HepG2 (cell line): Measurements from ENCODE around the gene ZFAND3. TPM values are rescaled to one million over a fixed set of nuclear protein-coding genes. Genes with fewer than 3 reads are reported as not detected.

Source experiments
- ATM ChIP-seq: fragments of 450-650 bp; IDR thresholded peaks from 2 replicates; pipeline ENCODE4 v1.7.1; 2017; ENCODE audit warnings: mild to moderate bottlenecking, borderline replicate concordance
- FOXA1 ChIP-seq, 2 experiments: fragments of 450-650 bp in 1 of 2; sonication (generic) in 1 of 2; formaldehyde crosslinking in 1 of 2; IDR thresholded peaks; 2 replicates each; pipeline versions ENCODE4 v1.4.0 to v1.6.1; 2016 to 2020; ENCODE audit warnings: missing genetic modification reagents in 1 of 2
- GTF2F1 ChIP-seq: fragments of 150-350 bp; IDR thresholded peaks from 2 replicates; pipeline ENCODE4 v1.6.1; 2014; ENCODE audit warnings: low read length
- JARID2 ChIP-seq: sonication (generic); formaldehyde crosslinking; IDR thresholded peaks from 2 replicates; pipeline ENCODE4 v1.8.1; 2023; ENCODE audit warnings: missing genetic modification reagents, inconsistent platforms; ENCODE audit not compliant: insufficient replicate concordance
- KLF13 ChIP-seq: sonication (generic); formaldehyde crosslinking; IDR thresholded peaks from 2 replicates; pipeline ENCODE4 v1.4.0; 2020; ENCODE audit warnings: mild to moderate bottlenecking, missing genetic modification reagents
- KLF6 ChIP-seq: IDR thresholded peaks from 2 replicates; pipeline ENCODE4 v1.8.0; 2016; ENCODE audit warnings: missing biosample characterization, missing genetic modification reagents
- MED1 ChIP-seq: sonication (generic); formaldehyde crosslinking; IDR thresholded peaks from 2 replicates; pipeline ENCODE4 v1.4.0; 2020; ENCODE audit warnings: missing genetic modification reagents
- MIER3 ChIP-seq: IDR thresholded peaks from 2 replicates; pipeline ENCODE4 v1.6.1; 2016; ENCODE audit warnings: missing compliant biosample characterization, borderline replicate concordance
- NCOA2 ChIP-seq: sonication (generic); formaldehyde crosslinking; IDR thresholded peaks from 2 replicates; pipeline ENCODE4 v1.8.0; 2022; ENCODE audit warnings: inconsistent platforms
- NRL ChIP-seq: sonication (generic); formaldehyde crosslinking; IDR thresholded peaks from 2 replicates; pipeline ENCODE4 v1.5.0; 2020; ENCODE audit warnings: missing genetic modification reagents, mild to moderate bottlenecking, moderate library complexity, borderline replicate concordance
- RCOR2 ChIP-seq: IDR thresholded peaks from 2 replicates; pipeline ENCODE4 v1.6.1; 2016; ENCODE audit warnings: missing biosample characterization, missing genetic modification reagents
- SCMH1 ChIP-seq: sonication (generic); formaldehyde crosslinking; IDR thresholded peaks from 2 replicates; pipeline ENCODE4 v1.9.0; 2021; ENCODE audit warnings: missing genetic modification reagents, mild to moderate bottlenecking, borderline replicate concordance
- SMAD9 ChIP-seq: sonication (generic); formaldehyde crosslinking; IDR thresholded peaks from 2 replicates; pipeline ENCODE4 v1.5.1; 2020; ENCODE audit warnings: mild to moderate bottlenecking, missing genetic modification reagents
- ZNF501 ChIP-seq: sonication (generic); formaldehyde crosslinking; IDR thresholded peaks from 2 replicates; pipeline ENCODE4 v1.5.1; 2020; ENCODE audit warnings: mild to moderate bottlenecking, moderate library complexity, missing genetic modification reagents
- ZNF577 ChIP-seq: sonication (generic); formaldehyde crosslinking; IDR thresholded peaks from 2 replicates; pipeline ENCODE4 v1.4.0; 2020; ENCODE audit warnings: mild to moderate bottlenecking, low read depth, missing genetic modification reagents, borderline replicate concordance
- ZNF616 ChIP-seq: sonication (generic); formaldehyde crosslinking; IDR thresholded peaks from 2 replicates; pipeline ENCODE4 v1.5.0; 2020; ENCODE audit warnings: low read depth, mild to moderate bottlenecking, missing genetic modification reagents
- ZNF724P ChIP-seq: sonication (generic); formaldehyde crosslinking; IDR thresholded peaks from 2 replicates; pipeline ENCODE4 v1.8.0; 2022; ENCODE audit warnings: missing genetic modification reagents, borderline replicate concordance
- ZNF839 ChIP-seq: sonication (generic); formaldehyde crosslinking; IDR thresholded peaks from 2 replicates; pipeline ENCODE4 v1.4.0; 2020; ENCODE audit warnings: missing genetic modification reagents, mild to moderate bottlenecking, borderline replicate concordance
- polyA plus RNA-seq, 8 experiments: library from polyadenylated mRNA; depleted of rRNA in 3 of 8; stranded (reverse) in 7 of 8; unstranded in 1 of 8; fragments of >200 nt; fragmentation: Illumina TruSeq in 4 of 8; extraction: Trizol in 4 of 8; gene quantifications; 2 replicates each; pipeline versions ENCODE4 v1.2.1 to v1.2.3, GENCODE V29; 2011 to 2016; ENCODE audit warnings: low read depth in 4 of 8, missing spikeins in 1 of 8, mixed read lengths in 1 of 8; ENCODE audit not compliant: insufficient read depth in 1 of 8
- total RNA-seq, 5 experiments: library from RNA; depleted of rRNA; stranded (reverse); fragments of >200 nt; fragmentation: Illumina TruSeq; extraction: Trizol; gene quantifications; 2 replicates each; pipeline ENCODE4 v1.2.3, GENCODE V29; 2016; ENCODE audit warnings: low read depth in 1 of 5
- TF ChIP-seq, protein P1 (sequence below): conservative IDR thresholded peaks from 2 replicates; pipeline ENCODE4 v1.6.1; 2018; ENCODE audit warnings: missing genetic modification reagents
- TF ChIP-seq, protein P2 (sequence below): sonication (generic); formaldehyde crosslinking; IDR thresholded peaks from one replicate; pipeline ENCODE4 v1.5.1; 2020; ENCODE audit warnings: mild to moderate bottlenecking, missing genetic modification reagents; ENCODE audit errors: not compliant biosample characterization

ZFAND3 gene
- total and polyA plus RNA-seq, 2 of the 13 experiments (the other 11 are each of a cell fraction or from before 2014, with no cell fraction given): 16.4 to 17.1 TPM

GRCh38 chr6:37791156-37791919 lies 28.2 kb upstream of the ZFAND3 start (continued):
- TF ChIP-seq ATM: no peak
- TF ChIP-seq SCMH1: no peak
- peak; percentile 93 for TF ChIP-seq ZNF501 (CRISPR knock-in tag)
- TF ChIP-seq NRL (CRISPR knock-in tag): peak; percentile 73; the same call in 1 of the 2 replicates
- TF ChIP-seq, protein P1, sequence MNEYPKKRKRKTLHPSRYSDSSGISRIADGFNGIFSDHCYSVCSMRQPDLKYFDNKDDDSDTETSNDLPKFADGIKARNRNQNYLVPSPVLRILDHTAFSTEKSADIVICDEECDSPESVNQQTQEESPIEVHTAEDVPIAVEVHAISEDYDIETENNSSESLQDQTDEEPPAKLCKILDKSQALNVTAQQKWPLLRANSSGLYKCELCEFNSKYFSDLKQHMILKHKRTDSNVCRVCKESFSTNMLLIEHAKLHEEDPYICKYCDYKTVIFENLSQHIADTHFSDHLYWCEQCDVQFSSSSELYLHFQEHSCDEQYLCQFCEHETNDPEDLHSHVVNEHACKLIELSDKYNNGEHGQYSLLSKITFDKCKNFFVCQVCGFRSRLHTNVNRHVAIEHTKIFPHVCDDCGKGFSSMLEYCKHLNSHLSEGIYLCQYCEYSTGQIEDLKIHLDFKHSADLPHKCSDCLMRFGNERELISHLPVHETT (CRISPR knock-in tag): 0 out of 2 replicates have a peak, but pooled peaks have one; percentile 31
- no peak for TF ChIP-seq GTF2F1
- TF ChIP-seq JARID2 (CRISPR knock-in tag): peak; percentile 91
- peak; percentile 72 for TF ChIP-seq KLF6 (CRISPR knock-in tag)
- TF ChIP-seq, protein P2, sequence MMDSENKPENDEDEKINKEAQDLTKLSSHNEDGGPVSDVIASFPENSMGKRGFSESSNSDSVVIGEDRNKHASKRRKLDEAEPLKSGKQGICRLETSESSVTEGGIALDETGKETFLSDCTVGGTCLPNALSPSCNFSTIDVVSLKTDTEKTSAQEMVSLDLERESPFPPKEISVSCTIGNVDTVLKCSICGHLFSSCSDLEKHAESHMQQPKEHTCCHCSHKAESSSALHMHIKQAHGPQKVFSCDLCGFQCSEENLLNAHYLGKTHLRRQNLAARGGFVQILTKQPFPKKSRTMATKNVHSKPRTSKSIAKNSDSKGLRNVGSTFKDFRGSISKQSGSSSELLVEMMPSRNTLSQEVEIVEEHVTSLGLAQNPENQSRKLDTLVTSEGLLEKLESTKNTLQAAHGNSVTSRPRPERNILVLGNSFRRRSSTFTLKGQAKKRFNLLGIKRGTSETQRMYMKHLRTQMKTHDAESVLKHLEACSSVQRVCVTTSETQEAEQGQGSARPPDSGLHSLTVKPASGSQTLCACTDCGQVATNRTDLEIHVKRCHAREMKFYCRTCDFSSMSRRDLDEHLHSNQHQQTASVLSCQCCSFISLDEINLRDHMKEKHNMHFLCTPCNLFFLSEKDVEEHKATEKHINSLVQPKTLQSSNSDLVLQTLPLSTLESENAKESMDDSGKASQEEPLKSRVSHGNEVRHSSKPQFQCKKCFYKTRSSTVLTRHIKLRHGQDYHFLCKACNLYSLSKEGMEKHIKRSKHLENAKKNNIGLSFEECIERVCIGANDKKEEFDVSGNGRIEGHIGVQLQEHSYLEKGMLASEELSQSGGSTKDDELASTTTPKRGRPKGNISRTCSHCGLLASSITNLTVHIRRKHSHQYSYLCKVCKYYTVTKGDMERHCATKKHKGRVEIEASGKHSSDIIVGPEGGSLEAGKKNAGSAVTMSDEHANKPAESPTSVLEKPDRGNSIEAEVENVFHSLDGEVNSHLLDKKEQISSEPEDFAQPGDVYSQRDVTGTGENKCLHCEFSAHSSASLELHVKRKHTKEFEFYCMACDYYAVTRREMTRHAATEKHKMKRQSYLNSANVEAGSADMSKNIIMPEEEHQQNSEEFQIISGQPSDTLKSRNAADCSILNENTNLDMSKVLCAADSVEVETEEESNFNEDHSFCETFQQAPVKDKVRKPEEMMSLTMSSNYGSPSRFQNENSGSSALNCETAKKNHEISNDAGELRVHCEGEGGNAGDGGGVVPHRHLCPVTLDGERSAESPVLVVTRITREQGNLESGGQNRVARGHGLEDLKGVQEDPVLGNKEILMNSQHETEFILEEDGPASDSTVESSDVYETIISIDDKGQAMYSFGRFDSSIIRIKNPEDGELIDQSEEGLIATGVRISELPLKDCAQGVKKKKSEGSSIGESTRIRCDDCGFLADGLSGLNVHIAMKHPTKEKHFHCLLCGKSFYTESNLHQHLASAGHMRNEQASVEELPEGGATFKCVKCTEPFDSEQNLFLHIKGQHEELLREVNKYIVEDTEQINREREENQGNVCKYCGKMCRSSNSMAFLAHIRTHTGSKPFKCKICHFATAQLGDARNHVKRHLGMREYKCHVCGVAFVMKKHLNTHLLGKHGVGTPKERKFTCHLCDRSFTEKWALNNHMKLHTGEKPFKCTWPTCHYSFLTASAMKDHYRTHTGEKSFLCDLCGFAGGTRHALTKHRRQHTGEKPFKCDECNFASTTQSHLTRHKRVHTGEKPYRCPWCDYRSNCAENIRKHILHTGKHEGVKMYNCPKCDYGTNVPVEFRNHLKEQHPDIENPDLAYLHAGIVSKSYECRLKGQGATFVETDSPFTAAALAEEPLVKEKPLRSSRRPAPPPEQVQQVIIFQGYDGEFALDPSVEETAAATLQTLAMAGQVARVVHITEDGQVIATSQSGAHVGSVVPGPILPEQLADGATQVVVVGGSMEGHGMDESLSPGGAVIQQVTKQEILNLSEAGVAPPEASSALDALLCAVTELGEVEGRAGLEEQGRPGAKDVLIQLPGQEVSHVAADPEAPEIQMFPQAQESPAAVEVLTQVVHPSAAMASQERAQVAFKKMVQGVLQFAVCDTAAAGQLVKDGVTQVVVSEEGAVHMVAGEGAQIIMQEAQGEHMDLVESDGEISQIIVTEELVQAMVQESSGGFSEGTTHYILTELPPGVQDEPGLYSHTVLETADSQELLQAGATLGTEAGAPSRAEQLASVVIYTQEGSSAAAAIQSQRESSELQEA (CRISPR knock-in tag): no peak
- no peak for TF ChIP-seq ZNF616 (CRISPR knock-in tag)
- no peak for TF ChIP-seq SMAD9 (CRISPR knock-in tag)
- peak; percentile 93 for TF ChIP-seq RCOR2 (CRISPR knock-in tag)
- TF ChIP-seq ZNF724P (CRISPR knock-in tag): no peak
- no peak for TF ChIP-seq FOXA1 (IDR thresholded peaks at IDR 0.05)
- TF ChIP-seq FOXA1 (CRISPR knock-in tag; IDR thresholded peaks at IDR 0.05): peak; percentile 75
- peak; percentile 73 for TF ChIP-seq MED1
- TF ChIP-seq KLF13: peak; percentile 69; the same call in 1 of the 2 replicates
- TF ChIP-seq MIER3 (CRISPR knock-in tag): peak; percentile 96; the same call in 1 of the 2 replicates
- no peak for TF ChIP-seq ZNF577 (CRISPR knock-in tag)
- 0 out of 2 replicates have a peak, but pooled peaks have one; percentile 30 for TF ChIP-seq NCOA2 (CRISPR knock-in tag)
- peak; percentile 36; the same call in 1 of the 2 replicates for TF ChIP-seq ZNF839 (CRISPR knock-in tag)
